Gastrocnemius medialis (tissue), 4 donors: ENCODE measurements around the gene ISL2. TPM values are rescaled to one million over a fixed set of nuclear protein-coding genes. Genes with fewer than 3 reads are reported as not detected.
A peak's percentile ranks its signal among the peaks of the same experiment; 100 is the strongest.
"Not testable (repeated sequence)": the region's sequence is repeated elsewhere in the genome, so short reads cannot be mapped to it uniquely, and the experiment has no call there.

ENCODE experiments used
- ATAC-seq, 2 donors: fragments of 150-250 bp; one replicate each; pipeline ENCODE4 v1.9.1; 2016
- DNase-seq, 2 donors: peaks; one replicate each; pipeline ENCODE4 v3.0.0-alpha.2; 2019
- H3K27ac ChIP-seq, 4 donors: fragments of 200-600 bp; sonication (generic); 1 replicate in 1 of 4; 2 replicates in 3 of 4; pipeline ENCODE4 v1.5.1; 2016 to 2018; ENCODE audit warnings: mild to moderate bottlenecking in 2 of 4, moderate library complexity in 1 of 4
- H3K27me3 ChIP-seq, 3 donors: fragments of 200-600 bp; sonication (generic) in 2 of 3; 1 replicate in 1 of 3; 2 replicates in 2 of 3; pipeline versions ENCODE4 v1.5.1 to v1.6.0; 2016 to 2019; ENCODE audit warnings: mild to moderate bottlenecking in 1 of 3, moderate library complexity in 1 of 3
- H3K36me3 ChIP-seq, 2 donors: fragments of 200-600 bp; sonication (generic) in 1 of 2; one replicate each; pipeline ENCODE4 v1.5.1; 2017 to 2018
- H3K4me1 ChIP-seq, 2 donors: fragments of 200-600 bp; sonication (generic) in 1 of 2; one replicate each; pipeline ENCODE4 v1.5.1; 2016 to 2017; ENCODE audit warnings: mild to moderate bottlenecking in 2 of 2
- H3K4me3 ChIP-seq, 4 donors: fragments of 200-600 bp; sonication (generic) in 3 of 4; 1 replicate in 1 of 4; 2 replicates in 3 of 4; pipeline ENCODE4 v1.5.1; 2016 to 2019; ENCODE audit warnings: mild to moderate bottlenecking in 2 of 4
- H3K9me3 ChIP-seq, 3 donors: fragments of 200-600 bp; sonication (generic) in 2 of 3; 1 replicate in 1 of 3; 2 replicates in 2 of 3; pipeline ENCODE4 v1.5.1; 2016 to 2019
- POLR2A ChIP-seq, 2 donors: fragments of 450-650 bp; IDR thresholded peaks; one replicate each; pipeline ENCODE4 v1.6.1; 2017; ENCODE audit warnings: antibody characterized with exemption in 2 of 2, mild to moderate bottlenecking in 2 of 2, moderate library complexity in 2 of 2
- in situ Hi-C, 4 donors: fragments of 200-750 bp; cut with MboI; loops; one replicate each; pipeline versions ENCODE4 v1.15.0 to v1.8.0; 2017; ENCODE audit warnings: low sequenced_read_pairs in 4 of 4
- intact Hi-C: fragments of 100-400 bp; cut with DNase I; formaldehyde crosslinking; loops from one replicate; pipeline ENCODE4 v1.15.1; 2023; ENCODE audit warnings: low total_unique reads
- total RNA-seq, 4 donors: library from RNA; depleted of rRNA; stranded (reverse); fragments of >200 nt; gene quantifications; one replicate each; pipeline versions ENCODE4 v1.1.0 to v1.2.3, GENCODE V29; 2016
- TF ChIP-seq, protein P1 (sequence below), 5 experiments: fragments of 450-650 bp in 3 of 5; fragments of 200-600 bp in 2 of 5; sonication (generic) in 2 of 5; IDR thresholded peaks in 4 of 5; conservative IDR thresholded peaks in 1 of 5; 1 replicate in 4 of 5; 2 replicates in 1 of 5; pipeline ENCODE4 v1.5.1; 2016 to 2019; ENCODE audit warnings: antibody characterized with exemption in 5 of 5, mild to moderate bottlenecking in 3 of 5, moderate library complexity in 3 of 5

Gene ISL2
- total RNA-seq: not detected

DNA sequence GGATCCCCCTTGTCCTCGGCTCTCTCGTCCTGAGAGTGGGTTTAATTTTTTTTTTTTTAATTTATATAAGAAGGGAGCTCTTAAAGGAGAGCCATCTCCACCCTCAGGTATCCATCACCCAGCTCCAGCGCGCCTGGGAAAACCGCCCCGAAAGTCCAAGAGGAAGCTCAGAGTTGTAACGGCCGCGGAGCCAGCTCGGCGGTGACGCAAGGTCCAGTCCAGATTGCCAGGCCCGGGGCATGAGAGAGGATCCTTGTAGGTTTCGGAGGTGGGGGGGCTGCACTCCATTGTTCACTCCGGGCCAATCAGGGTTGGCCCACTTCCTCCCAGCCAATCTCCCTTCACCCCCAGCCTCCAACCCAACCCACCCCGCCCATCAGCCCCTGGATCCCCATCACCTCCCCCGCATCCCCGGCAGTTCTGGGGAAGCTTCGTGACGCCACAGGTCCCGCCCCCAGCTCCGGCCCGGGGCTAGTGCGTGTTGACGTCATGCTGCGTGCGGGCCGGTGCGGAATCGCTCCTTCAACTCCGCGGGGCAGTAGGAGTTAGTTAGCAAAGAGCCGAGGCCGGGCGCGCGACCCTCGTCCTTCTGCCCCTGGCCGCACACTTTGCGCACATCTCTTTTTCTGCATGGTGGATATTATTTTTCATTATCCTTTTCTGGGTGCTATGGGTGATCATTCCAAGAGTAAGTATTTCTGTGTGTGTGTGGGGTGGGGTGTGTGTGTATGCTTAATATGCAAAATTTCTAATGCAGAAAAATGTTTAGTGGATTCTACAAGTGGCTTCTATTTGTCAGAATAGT is at the start of gene ISL2:
TSS of gene ISL2 (plus strand) at position 520 of the 805 bp plus-strand sequence. CDS start at position 631, 111 bp downstream.
- Histone ChIP-seq H3K4me1 (peaks cover 31 to 35% of the 10 kb centered on the region in 2 donors), H3K9me3 (no peaks in the 10 kb centered on the region), H3K27ac (no peak within 1 kb of the TSS), H3K4me3 (peak within 1 kb of the TSS in 3 of 4 donors; percentile 22 to 45 (median 23)), H3K27me3 (peaks cover 80 to 87% (median 81%) of the 10 kb centered on the region in 3 donors), H3K36me3 (no peaks in the 10 kb centered on the region)
- ATAC-seq (no peak), DNase-seq (no peak)
- in situ Hi-C loops: loop anchor here in 3 of 4 donors (10.0 to 25.0 kb wide), 2 partner anchors 142 to 149 kb away; no protein-coding TSS in a partner anchor
- TF ChIP-seq POLR2A (IDR thresholded peaks at IDR 0.05): no peak
- TF ChIP-seq, protein P1, sequence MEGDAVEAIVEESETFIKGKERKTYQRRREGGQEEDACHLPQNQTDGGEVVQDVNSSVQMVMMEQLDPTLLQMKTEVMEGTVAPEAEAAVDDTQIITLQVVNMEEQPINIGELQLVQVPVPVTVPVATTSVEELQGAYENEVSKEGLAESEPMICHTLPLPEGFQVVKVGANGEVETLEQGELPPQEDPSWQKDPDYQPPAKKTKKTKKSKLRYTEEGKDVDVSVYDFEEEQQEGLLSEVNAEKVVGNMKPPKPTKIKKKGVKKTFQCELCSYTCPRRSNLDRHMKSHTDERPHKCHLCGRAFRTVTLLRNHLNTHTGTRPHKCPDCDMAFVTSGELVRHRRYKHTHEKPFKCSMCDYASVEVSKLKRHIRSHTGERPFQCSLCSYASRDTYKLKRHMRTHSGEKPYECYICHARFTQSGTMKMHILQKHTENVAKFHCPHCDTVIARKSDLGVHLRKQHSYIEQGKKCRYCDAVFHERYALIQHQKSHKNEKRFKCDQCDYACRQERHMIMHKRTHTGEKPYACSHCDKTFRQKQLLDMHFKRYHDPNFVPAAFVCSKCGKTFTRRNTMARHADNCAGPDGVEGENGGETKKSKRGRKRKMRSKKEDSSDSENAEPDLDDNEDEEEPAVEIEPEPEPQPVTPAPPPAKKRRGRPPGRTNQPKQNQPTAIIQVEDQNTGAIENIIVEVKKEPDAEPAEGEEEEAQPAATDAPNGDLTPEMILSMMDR (IDR thresholded peaks at IDR 0.05 in 4 of 5, conservative IDR thresholded peaks at IDR 0.05 in 1 of 5): no peak
- intact Hi-C loops: loop anchor here (10.0 kb wide), 1 partner anchor 528 kb away; no protein-coding TSS in a partner anchor

DNA sequence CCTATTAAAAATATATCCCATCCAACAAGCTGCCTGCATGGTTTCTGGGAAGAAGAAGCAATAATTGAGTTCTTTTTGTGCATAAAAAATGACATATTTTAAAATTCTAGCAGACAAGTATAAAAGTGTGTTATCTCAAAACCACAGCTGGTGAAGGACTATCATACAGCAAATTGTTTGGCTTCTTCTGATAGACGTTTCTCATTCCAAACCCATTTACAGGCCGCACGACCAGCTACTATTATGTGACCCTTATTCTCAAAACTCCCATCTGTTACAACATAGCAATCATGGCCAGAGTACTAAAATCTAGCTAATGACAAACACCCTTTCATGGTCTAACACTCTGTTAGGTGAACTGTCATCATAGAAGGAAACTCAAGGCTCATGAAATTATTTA is 47.0 kb upstream of the ISL2 start:
- H3K4me1 ChIP-seq: peaks cover 24% of the 10 kb centered on the region in 2 donors
- H3K9me3 ChIP-seq: no peaks in the 10 kb centered on the region
- no peaks in the 10 kb centered on the region for H3K27me3 ChIP-seq
- H3K36me3 ChIP-seq: peaks cover 0 to 35% of the 10 kb centered on the region in 2 donors
- DNase-seq (no peak), ATAC-seq (no peak)
- TF ChIP-seq, protein P1 (IDR thresholded peaks at IDR 0.05 in 4 of 5, conservative IDR thresholded peaks at IDR 0.05 in 1 of 5): no peak
- no peak for TF ChIP-seq POLR2A (IDR thresholded peaks at IDR 0.05)
- intact Hi-C loops (no loop called here), in situ Hi-C loops (no loop called here)
- H3K4me3 ChIP-seq: no peak overlapping the region
- no peak overlapping the region for H3K27ac ChIP-seq

DNA sequence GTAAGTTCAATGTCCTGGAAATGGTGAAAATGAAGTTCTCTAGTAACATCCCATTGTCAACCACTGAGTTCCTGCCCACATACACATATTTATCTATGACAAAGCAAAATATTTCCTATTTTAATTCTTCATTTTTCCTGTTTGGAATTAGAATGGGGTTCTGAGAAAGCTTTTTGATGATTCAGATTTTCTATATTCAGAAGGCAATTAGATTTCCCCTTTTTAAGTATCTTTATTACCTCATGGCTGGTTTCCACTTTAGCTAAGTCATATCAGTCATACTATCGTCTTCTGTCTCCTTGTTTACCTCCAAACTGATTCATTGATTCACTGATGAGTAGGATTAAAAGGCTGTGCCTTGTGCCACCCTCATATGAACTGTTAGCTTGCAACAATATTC is 43.2 kb upstream of the ISL2 start:
- H3K9me3 ChIP-seq: no peaks in the 10 kb centered on the region
- in situ Hi-C loops: no loop called here
- no peak overlapping the region for H3K27ac ChIP-seq
- intact Hi-C loops: no loop called here
- no peak overlapping the region for H3K4me3 ChIP-seq
- H3K4me1 ChIP-seq: peaks cover 34 to 46% of the 10 kb centered on the region in 2 donors
- peaks cover 0 to 7% of the 10 kb centered on the region in 2 donors for H3K36me3 ChIP-seq
- no peaks in the 10 kb centered on the region for H3K27me3 ChIP-seq
- ATAC-seq: no peak
- TF ChIP-seq POLR2A (IDR thresholded peaks at IDR 0.05): no peak
- TF ChIP-seq, protein P1 (IDR thresholded peaks at IDR 0.05 in 4 of 5, conservative IDR thresholded peaks at IDR 0.05 in 1 of 5): no peak
- no peak for DNase-seq

DNA sequence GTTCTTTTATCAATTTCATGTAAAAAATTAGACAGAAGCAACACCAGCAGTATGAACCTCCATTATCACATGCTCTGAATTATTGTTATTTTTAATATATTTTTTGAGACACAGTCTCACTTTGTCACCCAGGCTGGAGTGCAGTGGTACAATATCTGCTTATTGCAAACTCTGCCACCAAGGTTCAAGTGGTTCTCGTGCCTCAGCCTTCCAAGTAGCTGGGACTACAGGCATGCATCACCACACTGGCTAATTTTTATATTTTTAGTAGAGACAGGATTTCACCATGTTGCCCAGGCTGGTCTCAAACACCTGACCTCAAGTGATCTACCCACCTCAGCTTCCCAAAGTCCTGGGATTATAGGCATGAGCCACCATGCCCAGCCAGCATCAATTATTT is 42.1 kb upstream of the ISL2 start:
- in situ Hi-C loops, H3K4me3 ChIP-seq, H3K27me3 ChIP-seq, DNase-seq, ATAC-seq, H3K9me3 ChIP-seq, H3K36me3 ChIP-seq, H3K27ac ChIP-seq, intact Hi-C loops: not testable (repeated sequence)
- H3K4me1 ChIP-seq: peaks cover 34 to 54% of the 10 kb centered on the region in 2 donors

DNA sequence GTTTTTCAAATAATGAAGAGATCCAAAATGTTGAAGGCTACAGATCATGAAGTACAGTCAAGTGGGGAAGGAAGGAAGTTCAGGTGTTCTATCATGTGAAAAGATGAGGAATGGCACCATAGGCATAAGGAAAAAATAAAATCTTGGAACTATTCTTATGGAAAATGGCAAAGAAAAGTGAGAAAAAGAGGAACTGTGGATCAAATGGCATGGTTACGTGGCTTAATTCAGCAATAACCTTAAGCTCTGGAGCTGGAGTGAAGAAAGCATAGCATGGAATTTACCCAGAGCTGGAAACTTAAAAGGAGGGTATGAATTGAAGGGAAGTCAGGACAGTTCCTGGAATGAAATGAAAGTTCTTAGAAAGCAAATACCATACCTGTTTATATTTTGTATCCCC is 39.7 kb upstream of the ISL2 start:
- intact Hi-C loops (loop anchor here (5.0 kb wide), 1 partner anchor 65 kb away; no protein-coding TSS in a partner anchor), in situ Hi-C loops (no loop called here)
- ATAC-seq: no peak

DNA sequence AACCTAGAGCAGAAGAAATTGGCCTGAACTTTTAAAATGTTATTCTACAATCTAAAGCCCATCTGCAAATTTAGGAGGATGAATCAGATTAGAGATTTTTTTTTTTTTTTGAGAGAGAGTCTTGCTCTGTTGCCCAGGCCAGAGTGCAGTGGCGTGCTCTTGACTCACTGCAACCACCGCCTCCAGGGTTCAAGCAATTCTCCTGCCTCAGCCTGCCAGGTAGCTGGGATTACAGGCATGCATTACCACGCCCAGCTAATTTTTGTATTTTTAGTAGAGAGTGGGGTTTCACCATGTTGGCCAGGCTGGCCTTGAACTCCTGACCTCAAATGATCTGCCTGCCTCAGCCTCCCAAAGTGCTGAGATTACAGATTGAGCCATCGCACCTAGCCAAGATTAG is 38.6 kb upstream of the ISL2 start:
- H3K36me3 ChIP-seq, H3K27me3 ChIP-seq, ATAC-seq, H3K9me3 ChIP-seq, DNase-seq, in situ Hi-C loops, H3K27ac ChIP-seq, H3K4me3 ChIP-seq: not testable (repeated sequence)
- intact Hi-C loops: loop anchor here (5.0 kb wide), 1 partner anchor 66 kb away; no protein-coding TSS in a partner anchor
- H3K4me1 ChIP-seq: peaks cover 24 to 59% of the 10 kb centered on the region in 2 donors

More for the DNA sequence above, 39.7 kb upstream of the ISL2 start:
- no peak for TF ChIP-seq POLR2A (IDR thresholded peaks at IDR 0.05)
- TF ChIP-seq, protein P1 (IDR thresholded peaks at IDR 0.05 in 4 of 5, conservative IDR thresholded peaks at IDR 0.05 in 1 of 5): no peak
- Histone ChIP-seq H3K4me1 (peaks cover 34 to 60% of the 10 kb centered on the region in 2 donors), H3K27me3 (no peaks in the 10 kb centered on the region), H3K36me3 (no peaks in the 10 kb centered on the region), H3K9me3 (no peaks in the 10 kb centered on the region), H3K27ac (no peak overlapping the region), H3K4me3 (no peak overlapping the region)
- DNase-seq: no peak
